NOMO-1 (cell line): ENCODE measurements around the gene DPH7.
"Not testable (repeated sequence)": the region's sequence is repeated elsewhere in the genome, so short reads cannot be mapped to it uniquely, and the experiment has no call there.

Experiments
- DNase-seq, 2 experiments: peaks; one replicate each; lab custom pipeline; 2025; ENCODE audit not compliant: unreplicated experiment in 2 of 2; lab: John Stamatoyannopoulos, UW

Gene DPH7

GRCh38 chr9:137578518-137579258 is at the start of gene DPH7:
TSS of gene DPH7 (minus strand) at chr9:137578925. CDS start at chr9:137578777, 148 bp downstream.
- DNase-seq = peak; percentile 90 to 97

DNA sequence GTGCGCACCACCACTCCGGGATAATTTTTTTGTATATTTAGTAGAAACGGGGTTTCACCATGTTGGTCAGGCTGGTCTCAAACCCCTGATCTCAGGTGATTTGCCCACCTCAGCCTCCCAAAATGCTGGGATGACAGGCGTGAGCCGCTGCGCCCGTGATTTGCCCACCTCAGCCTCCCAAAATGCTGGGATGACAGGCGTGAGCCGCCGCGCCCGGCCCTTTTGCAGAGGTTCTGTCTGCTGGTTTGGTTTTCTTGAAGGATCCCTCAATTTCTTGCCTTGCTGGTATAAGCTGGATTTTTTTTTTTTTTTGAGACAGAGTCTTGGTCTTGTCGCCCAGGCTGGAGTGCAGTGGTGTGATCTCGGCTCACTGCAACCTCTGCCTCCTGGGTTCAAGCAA is 48.7 kb upstream of the DPH7 start:
- not testable (repeated sequence) for DNase-seq

- peak in 1 of 2 experiments; percentile 20 for DNase-seq
Observed at GRCh38 chr9:137626464-137626863, 47.7 kb upstream of the DPH7 start.

- not testable (repeated sequence) for DNase-seq
Observed at GRCh38 chr9:137622211-137622610, 43.5 kb upstream of the DPH7 start.

DNA sequence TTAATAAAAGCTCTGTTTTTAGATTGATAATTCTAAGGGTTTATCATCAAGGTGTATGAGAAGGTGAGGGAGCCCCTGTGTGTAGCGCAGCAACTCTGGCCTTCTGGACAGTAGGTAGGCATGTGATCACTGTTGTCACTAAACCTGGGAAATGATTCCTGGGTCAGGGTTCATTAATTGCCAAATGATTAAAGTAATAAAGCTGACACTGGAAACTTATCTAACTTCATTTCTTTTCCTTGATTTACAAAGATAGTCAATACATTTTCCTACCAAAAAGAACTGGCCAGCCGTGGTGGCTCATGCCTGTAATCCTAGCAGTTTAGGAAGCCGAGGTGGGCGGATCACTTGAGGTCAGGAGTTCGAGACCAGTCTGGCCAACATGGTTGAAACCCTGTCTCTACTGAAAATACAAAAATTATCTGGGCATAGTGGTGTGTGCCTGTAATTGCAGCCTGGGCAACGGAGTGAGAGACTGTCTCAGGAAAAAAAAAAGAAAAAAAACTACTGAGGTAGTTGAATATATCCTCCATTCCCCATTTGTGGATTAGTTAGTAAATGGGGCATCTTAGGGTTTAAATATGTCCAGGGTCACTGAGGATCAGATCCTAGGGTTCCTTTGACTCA is 42.5 kb upstream of the DPH7 start:
- no peak for DNase-seq

DNA sequence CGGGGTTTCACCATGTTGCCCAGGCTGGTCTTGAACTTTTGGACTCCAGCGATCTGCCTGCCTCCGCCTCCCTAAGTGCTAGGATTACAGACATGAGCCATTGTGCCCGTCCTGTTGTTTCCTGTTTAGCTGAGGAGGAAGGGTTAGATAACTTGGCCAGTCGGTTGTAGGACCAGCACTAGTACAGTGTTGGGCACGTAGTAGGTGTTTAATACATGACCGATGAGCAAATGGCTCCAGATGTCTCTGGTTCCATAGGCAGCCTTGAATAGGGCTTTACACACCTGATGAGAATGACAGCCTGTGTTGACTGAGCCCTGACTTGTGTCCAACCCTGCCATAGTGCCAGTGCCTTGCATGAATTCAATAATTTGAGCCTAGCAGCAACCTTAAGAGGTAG is 41.9 kb upstream of the DPH7 start:
- DNase-seq = no peak

DNA sequence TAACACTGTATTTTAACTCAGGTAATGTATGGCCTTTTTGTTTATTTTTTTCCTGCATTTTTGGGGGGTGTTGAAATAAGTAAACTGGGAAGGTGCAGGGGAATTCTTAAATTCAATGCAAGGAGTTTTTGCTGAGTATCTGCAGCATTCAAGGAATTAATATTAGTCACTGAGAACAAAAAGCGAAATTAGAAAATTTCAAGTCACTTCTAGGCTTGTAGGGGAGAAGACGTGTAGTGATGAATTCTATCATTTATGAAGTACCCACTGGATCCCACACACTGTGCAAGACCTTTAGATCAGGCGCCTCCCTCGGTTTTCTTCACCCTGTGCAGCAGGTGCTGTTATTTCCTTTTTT is 41.3 kb upstream of the DPH7 start:
- DNase-seq = no peak

GRCh38 chr9:137619240-137620047 is 40.7 kb upstream of the DPH7 start:
- DNase-seq = peak; percentile 26 to 57

GRCh38 chr9:137618105-137619067 is 39.7 kb upstream of the DPH7 start, which contains the start of gene EHMT1:
TSS of gene EHMT1 (plus strand) at chr9:137619005. CDS start at chr9:137619029, 24 bp downstream.
- peak; percentile 92 to 98 for DNase-seq

- no peak for DNase-seq
Observed at GRCh38 chr9:137615387-137615871, 36.7 kb upstream of the DPH7 start.

- DNase-seq = no peak
Observed at GRCh38 chr9:137614631-137615386, 36.1 kb upstream of the DPH7 start.

DNA sequence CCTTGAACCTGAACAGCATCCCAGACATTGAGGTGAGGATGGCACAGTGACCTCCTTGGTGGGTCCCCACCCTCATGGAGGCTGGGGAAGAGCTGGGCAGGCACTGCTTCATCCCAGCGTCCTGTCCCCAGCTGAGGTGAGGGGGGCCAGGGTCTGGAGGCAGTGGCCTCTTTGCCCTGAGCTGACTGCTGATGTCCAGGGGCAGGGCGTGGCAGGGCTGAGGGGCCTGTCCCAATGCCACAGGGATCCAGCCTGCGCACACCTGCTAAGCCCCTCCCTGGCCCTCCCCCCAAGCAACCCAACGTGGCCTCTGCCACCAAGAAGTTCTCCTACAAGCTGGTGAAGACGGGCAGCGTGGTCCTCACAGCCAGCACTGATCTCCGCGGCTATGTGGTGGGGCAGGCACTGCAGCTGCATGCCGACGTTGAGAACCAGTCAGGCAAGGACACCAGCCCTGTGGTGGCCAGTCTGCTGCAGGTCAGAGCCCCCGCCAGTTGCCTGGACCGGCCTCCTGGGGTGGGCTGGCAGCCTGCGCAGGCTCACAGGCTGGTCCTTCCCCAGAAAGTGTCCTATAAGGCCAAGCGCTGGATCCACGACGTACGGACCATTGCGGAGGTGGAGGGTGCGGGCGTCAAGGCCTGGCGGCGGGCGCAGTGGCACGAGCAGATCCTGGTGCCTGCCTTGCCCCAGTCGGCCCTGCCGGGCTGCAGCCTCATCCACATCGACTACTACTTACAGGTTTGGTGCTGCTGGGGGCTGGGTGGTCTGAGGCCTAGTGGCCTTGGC is 35.2 kb upstream of the DPH7 start:
- no peak for DNase-seq

GRCh38 chr9:137613259-137613658 is 34.5 kb upstream of the DPH7 start:
- DNase-seq = no peak

GRCh38 chr9:137612741-137613142 is 34.0 kb upstream of the DPH7 start:
- no peak for DNase-seq

GRCh38 chr9:137611623-137612609 is 33.2 kb upstream of the DPH7 start:
- no peak for DNase-seq

DNA sequence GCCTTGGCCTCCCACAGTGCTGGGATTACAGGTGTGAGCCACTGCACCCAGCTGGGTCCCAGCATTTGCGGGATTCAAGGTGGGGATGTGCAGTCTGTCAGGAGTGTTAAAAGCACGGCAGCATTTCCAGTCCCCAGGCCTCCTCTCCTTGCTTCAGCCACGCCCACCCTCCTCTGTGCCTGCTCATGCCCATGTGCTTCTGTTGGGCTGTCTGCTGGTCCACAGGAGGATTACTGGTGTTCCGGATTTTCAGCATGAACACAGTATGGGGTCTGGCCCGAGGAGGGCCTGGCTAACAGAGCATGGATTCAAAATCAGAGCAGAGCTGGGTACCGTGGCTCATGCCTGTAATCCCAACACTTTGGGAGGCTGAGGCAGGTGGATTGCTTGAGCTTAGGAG is 32.2 kb upstream of the DPH7 start:
- DNase-seq = no peak

GRCh38 chr9:137607141-137607857 is 28.6 kb upstream of the DPH7 start:
- DNase-seq = peak; percentile 40 to 54
